HG02840 (cell line): ENCODE results near the gene CTDSP2.
"Not testable (repeated sequence)": the region's sequence is repeated elsewhere in the genome, so short reads cannot be mapped to it uniquely, and the experiment has no call there.

Source experiments
- ATAC-seq: cut with Tn5 transposase; IDR thresholded peaks from one replicate; pipeline ENCODE4 v1.9.1; 2021; ENCODE audit warnings: mild to moderate bottlenecking, moderate library complexity, moderate number of reproducible peaks; ENCODE audit not compliant: unreplicated experiment, low FRiP score

CTDSP2 gene, protein sequence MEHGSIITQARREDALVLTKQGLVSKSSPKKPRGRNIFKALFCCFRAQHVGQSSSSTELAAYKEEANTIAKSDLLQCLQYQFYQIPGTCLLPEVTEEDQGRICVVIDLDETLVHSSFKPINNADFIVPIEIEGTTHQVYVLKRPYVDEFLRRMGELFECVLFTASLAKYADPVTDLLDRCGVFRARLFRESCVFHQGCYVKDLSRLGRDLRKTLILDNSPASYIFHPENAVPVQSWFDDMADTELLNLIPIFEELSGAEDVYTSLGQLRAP

DNA sequence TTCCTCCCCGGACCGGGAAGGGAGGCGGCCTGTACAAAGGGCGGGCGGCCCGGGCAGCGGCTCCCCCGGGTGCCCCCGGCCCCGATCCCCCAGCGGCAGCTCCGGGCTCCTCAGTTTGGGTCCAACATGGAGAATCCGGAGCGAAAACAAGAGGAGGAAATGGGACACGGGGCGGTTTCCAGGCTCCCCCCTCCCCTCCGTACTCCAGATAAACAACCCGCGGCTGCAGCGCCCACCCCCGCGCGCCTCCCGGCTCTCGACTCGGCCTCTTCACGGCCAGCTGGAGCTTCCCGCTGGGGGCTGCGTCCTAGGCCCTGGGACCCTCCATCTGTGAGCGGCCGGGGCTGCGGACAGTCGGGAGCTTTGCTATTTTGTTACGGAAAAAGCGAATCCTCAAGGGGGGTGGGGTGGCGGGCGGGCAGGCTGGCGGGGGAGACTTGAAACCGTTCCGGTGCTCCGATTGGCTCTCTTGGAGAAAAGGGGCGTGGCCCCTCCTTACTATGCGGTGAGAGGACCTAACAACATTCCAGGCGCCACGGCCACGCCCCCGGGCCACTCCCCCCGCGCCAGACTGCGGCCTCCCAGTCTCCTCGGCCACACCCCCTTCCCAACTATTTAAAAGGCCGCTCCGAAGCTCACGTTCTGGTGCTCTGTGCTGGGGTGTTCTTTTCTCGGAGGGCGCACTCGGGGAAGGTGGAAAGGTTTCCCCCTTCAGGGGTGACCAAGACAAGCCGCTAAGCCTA, at the start of gene CTDSP2:
CTDSP2 (minus strand) TSS at position 153 of the 743 bp plus-strand sequence. CDS start 294 bp downstream, outside the sequence.
- ATAC-seq = peak; percentile 55

DNA sequence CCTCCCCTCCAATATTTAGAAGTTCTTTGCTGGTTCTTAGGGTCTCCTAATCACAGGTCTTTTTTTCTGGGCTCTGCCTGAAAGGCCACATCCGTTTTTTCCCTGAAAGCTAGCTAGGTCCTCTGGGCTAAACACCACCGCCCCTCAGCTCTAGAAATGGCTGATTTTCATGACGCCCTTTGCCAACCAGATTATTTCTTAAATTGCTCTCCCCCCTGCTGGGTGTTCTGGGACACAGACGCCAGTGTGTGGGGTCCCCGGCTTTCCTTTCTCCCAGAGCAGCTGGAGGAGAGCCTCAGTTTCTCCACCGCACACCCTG, 49.5 kb upstream of the CTDSP2 start:
- no peak for ATAC-seq

DNA sequence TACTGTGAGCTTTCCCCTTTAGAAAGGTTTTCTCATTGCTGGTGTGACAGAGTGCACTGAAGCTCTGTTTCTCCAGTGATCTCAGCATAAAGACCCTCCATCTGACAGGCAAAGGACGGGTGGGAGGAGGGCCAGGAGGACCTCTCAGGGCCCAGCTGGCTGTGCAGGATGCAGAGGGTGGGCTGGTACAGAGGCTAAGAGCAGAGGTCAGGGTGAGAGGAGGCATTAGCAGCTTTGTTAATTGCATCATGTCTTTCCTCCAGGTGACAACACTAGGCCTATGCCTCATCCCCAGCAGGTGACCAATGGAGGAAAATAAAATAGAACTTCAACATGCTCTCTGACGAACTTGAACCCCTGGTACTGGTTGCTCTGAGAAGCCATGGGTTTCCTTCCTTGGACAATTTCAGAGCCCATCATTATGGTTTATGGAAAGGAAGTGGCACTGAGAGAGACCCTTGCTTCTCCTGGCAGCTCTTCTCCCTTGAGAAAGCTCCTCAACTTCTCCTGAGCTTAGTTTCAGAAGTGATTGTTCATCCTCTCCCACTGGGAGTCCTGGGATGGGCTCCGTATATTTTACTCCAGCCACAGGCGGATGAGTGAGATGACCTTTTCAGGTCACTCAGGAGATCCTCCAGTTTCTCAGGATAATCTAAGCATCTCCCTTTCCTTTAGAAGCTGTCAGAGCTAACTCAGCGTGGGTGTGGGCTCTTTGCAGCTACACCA, 49.0 kb upstream of the CTDSP2 start:
- ATAC-seq = no peak

DNA sequence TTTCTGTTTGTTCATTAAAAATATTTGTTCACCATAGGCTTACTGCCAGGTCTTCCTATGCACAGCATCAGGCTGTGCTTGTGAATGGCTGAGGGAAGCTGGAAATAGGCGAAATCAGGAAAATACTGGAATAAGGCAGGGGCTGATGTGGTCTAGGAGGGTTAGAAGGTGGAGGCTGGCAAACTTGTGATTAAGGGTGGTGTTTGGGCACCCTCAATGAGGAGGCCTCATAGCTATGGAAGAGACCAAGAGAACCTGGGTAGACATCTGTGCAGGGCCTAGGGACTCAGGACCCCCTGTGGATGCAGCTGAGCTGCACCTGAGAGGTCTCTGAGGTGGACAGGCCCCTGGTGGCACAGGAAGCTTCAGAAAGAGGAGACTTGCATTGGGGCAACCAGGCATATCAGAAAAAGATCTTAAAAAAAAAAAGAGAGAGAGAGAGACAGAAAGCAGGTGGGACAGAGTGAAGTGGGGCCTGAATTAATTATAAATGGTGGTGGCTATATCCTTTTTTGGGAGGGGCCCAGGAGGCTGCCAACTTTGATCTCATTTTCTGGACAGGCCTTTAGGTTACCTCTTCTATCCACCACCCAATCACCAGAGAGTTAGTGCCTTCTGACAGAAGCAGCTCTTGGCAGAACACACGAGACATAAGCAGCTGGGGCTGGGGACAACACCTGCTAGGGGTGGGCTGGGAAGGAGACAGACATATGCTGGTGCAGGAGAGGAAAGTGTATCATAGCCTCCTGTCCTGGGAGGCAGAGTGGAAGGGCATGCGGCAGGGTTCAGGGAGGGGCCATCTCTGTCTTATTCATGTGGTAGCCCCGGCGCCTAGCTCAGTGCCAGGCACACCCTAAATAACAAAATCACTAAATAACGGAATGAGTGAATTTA, 48.1 kb upstream of the CTDSP2 start:
- no peak for ATAC-seq

DNA sequence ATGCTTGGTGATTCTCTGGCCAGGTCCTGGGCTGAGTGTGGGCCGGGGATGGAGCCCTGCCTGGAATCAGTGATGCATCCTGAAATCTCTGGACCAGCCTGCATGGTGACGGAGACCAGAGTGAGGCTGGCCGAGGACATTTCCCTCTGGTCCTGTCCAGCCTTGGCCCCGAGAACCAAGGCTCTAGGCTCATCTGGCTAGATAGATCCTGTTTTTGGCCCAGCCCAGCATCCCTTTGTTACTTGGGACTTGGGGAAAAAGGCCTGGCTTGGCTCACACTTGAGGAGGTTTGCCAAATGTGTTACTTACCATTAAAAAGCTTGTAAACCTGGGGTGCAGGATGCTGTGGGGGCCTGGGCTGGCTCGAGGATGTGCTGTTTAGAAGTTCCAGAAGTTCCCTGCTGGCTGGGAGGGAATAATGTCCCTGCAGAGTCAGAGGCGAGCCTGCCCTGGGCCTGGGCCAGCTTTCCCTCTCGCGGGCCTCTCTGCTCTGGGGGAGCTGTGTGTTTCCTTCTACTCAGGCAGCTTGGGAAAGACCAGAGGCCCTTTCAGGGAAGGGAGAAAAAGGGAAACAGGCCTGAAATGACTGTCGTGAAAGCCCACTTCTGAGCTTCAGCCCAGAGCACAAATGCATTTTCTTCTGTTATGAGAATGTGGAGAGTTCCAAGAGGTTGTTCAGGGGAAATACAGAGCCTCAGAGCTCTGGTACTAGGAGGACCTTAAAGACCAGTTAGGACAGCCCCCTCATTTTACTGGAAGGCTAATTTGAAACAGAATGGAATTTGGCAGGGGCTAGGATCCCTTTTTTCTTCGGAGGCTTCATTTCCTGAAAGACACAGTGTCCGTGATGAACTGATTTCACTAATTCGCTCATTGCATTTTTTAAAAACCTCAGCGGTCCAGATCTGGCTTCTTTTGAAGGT, 47.2 kb upstream of the CTDSP2 start:
- no peak for ATAC-seq

DNA sequence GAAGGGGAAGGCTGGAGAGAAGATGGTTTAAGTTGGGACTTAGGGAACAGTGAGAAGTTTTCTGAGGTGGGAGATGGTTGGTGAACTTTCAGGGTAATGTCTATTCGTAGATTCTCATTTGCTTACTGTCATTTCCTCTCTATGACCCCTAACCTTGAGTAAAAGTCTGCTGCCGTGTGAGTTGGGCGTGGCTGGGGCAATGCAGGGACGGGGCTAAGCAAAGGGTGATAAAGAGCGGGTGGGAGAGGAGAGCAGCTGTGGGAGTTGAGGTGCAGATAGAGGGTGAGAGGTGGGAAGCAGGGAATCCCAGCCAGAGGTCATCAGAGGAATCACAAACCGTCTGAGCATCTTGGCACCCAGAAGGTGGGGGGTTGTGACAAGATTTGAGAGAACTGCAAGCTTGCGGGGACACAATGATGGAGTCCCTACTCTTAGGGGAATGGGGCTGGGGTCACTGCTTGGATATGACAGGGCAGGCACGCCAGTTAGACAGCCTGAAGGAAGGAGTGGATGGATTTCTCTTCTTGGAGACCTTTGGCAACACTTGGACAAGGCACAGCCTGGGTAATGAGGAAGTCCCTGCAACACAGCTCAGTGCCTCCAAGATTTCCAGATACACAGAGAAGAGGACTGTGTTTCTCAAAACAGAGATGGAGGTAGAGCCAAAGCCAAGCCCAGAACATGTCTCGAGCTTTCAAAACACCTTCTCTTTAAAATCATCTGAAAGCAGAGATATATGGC, 45.9 kb upstream of the CTDSP2 start:
- no peak for ATAC-seq

DNA sequence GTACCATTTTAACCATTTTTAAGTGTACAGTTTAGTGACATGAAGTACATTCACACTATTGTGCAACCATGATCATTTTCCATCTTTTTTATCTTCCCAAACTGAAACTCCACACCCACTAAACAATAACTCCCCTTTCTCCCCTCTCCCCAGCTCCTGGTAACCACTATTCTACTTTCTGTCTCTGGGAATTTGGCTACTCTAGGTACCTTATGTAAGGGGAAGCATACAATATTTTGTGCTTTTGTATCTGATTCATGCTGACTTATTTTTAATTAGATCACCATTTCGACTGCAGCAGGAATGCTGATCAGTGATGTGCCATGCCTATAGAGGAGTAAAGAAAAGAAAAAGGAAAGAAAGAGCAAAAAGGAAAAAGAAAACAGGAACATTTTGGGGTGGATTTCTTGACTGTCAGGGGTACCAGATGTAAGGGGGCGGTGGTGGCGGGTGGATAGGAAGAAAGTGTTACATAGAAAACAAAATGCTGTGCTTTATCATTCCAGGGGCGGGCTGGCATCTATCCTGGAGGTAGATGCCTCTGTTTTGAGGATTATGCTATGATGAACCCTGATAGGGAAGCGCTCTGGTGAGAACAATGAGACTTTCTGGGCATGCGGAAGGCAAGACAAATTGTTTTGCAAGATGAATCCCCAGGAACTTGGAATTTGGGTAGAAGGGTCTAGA, 45.2 kb upstream of the CTDSP2 start:
- no peak for ATAC-seq

DNA sequence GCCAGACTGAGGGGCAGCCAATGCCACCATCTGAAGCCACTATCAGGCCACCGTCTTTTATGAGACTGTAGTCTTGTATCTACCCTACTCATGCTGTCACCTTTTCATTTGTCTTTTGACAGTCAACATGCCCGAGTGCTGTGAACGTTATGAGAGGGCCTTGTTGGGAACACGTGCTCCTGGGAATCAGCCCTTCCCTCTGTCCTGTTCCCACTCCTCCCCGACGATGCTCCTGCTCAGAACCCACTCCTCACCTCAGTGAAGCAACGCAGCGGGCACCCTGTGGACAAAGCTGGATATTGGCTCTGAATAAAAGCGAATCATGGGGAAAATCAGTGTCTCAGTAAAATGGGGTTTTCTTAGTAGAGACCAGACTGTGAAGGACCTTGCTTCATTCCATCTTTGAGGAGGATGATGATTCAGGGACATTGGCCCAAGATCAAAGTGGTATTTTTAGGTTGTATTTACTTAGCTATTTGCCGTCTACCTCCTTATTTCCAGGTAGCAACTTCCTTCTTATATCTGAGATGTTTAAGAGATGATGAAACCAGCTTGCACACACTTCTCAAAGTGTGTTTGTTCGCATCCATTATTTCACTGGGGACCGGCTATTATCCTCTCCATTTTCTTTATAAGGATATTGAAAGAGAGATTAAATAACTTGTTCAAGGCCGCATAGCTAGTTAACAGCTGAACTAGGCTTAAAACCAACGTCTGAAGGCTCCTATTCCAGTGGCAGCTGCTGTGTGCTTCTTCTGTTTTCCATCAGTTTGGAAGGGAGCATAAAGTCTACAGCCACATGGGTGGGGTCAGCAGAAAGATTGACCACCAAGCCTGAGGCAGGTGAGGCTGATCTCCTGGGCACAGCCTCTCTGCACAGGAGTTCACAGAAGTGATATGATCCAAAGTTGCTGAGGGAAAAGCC, 43.9 kb upstream of the CTDSP2 start:
- ATAC-seq = no peak

DNA sequence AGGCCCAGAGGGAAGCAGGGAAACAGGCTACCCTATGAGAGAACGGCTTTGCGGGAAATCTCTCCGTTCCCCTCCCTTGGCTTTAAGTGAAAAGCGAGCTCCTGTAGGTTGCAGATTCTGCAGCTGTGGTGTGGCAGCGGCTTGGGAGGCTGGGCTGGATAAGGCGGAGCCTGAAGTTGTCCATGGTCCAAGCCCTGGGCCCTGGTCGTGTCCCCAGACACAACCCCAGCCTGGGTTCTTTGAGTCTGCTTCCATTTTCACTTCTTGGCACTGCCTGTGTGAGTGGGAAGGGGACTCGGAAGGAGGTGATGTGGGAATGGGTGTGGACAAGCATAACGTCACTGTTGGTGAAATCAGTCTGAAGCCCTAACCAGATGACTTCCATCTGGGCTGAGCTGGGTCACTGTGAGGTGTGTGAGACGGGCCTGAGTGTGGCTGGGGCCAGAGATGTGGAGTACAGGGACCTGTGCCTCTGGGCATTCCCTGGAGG, 43.0 kb upstream of the CTDSP2 start:
- no peak for ATAC-seq

DNA sequence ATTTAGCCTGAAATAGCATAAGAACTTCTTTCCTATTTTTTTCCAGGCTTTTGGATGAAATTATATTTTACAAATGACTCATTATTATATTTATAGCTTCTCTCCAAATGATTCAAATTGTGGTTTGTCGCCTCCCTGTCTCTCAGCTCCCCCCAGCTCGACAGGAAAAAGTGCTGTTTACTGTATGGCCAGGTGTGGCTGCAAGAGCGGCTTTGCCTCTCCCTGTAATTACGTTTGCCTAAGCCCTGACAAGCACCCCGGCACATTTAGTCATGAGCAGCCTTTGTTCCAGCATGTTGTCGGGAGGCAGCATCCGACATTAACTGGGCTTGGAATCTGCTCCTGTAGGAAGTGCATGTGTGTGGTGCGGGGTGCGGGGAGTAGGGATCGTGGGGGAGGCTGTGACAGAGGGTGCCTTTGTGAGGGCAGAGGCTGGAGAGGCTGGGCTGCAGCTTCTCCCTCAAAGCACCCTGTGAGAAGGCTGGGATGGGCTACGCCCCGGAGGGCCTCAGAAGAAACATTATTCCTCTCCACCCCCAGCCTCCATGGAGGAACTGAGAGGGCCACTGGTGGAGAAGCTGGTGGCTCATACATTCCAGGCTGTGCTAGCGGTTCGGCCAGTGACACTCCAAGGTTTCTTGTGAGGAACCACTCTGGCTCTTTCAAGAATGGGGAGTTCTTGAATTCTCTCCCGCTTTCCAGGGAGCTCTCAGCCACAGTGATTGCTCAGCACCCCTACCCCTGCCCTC, 42.1 kb upstream of the CTDSP2 start:
- ATAC-seq = no peak

DNA sequence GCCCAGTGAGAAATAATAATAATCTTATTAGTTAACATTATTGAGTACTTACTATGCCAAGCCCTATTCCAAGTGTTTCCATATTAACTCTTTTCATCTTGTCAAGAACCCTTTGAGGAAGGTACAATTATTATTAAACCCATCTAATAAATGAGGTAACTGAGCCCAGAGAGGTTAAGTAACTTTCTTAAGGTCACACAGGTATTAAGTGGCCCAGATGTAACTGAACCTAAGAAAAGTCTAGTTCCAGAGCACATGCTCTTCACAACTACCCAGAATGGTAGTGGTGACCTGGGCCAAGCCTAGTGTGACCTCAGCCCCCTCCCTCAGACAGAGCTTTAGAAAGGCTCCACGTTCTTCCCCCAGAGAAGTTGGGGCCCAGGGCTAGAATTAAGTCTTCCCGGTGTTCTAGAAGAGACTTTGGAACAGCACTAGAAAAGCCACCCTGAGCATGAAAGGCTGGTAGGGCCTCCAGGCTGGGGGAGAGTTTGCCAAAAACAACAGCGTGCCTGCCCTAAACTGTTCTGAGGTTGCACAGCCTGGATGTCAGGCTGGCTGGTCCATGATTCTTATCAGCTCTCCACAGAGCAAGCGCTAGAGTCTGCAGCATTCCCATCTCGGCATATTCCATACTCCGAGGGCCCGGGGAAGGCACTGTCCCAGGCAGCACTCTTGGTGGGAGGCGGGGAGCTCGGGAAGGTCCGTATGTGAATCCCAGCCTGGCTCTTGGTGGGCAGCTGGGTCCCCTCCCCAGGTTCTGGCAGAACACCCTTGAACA, 41.3 kb upstream of the CTDSP2 start:
- no peak for ATAC-seq

DNA sequence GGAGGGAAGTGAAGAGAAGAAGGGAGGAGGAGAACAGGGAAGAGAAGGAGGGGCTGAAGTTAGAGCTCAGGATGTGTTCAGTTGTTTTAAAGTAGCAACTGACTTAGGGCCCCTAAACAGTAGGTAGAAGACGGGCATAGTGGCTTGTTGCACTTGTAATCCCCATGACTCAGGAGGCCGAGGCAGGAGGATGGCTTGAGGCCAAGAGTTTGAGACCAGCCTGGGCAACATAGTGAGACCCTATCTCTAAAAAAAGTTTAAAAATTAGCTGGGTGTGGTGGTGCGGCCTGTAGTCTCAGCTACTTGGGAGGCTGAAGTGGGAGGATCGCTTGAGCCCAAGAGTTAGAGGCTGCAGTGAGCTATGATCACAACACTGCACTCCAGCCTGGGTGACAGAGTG, 40.4 kb upstream of the CTDSP2 start:
- not testable (repeated sequence) for ATAC-seq

DNA sequence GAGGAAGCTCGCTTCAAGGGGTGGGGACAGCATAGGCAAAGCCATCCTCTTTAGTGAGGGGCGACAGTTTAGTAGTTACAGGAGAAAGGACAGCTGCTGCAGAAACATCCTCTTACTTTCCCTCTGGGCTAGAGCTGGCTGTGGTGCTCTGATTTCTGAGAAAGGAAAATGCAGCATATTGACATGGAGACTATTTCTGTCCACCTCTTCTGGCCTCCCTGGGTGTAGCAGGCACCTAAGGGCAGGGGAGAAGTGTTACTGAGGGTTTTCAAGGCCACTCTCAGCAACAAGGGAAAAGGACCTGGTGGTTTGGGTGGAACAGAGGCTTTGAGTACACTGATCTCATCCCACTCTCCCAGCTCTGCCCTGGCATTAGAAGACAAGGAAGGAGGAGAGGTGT, 40.0 kb upstream of the CTDSP2 start:
- no peak for ATAC-seq

DNA sequence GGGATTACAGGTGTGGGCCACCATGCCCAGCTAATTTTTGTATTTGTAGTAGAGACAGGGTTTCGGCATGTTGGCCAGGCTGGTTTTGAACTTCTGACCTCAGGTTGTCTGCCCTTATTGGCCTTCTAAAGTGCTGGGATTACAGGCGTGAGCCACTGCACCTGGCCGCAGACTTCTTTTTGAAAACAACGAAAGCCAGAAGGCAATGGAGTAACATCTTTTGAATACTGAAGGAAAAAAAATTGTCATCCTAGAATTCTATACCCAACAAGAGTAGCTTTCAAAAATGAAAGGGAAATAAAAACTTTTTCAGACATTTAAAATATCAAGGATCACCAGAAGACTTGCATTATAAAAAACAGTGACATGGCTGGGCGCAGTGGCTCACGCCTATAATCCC, 38.7 kb upstream of the CTDSP2 start:
- ATAC-seq = no peak

DNA sequence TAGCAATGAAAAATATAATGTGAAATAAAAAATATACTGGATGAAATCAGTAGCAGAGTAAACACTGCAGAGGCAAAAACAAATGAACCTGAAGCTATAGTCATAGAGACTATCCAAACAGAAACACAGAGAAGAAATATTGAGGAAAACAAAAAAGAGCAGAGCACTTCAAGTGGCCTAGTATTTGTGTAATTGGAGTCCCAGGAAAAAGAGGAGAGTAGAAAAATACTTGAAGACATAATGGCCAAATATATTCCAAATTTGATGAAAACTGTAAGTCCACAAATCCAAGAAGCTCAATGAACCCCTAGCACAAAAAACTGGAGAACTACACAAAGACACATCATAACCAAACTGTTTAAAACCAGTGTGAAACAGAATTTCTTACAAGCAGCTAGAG, 37.2 kb upstream of the CTDSP2 start:
- ATAC-seq = no peak

DNA sequence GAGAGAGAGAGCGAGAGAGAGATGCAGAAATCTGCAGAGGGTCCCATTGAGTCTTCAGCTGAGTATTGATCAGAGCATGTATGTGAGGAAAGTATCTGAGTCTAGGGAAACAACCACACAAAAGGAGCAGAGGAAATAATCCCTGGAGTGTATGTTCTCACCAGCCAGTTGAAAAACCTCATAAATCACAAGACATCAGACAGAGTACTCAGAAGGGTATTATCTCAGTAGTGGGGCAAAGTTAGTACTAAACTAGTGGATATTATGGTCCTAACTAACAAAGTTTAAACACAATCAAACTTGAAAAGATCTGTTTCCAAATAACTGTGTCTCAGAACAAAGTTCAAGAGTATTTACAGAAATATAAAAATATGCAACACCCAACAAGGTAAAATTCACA, 36.5 kb upstream of the CTDSP2 start:
- no peak for ATAC-seq
